K562 (cell line): ENCODE measurements around the gene HGS. TPM values are rescaled to one million over a fixed set of nuclear protein-coding genes. Genes with fewer than 3 reads are reported as not detected.

Experiments used
- BCL6 ChIP-seq: fragments of 250-450 bp; sonication (Bioruptor Pico); IDR thresholded peaks from 2 replicates; pipeline ENCODE4 v1.4.0; 2020
- CREB3 ChIP-seq: fragments of 450-650 bp; conservative IDR thresholded peaks from 2 replicates; pipeline ENCODE4 v1.6.1; 2016; ENCODE audit warnings: missing genetic modification characterization, low read depth, mild to moderate bottlenecking, missing compliant biosample characterization, moderate library complexity
- GTF2A2 ChIP-seq: IDR thresholded peaks from 2 replicates; pipeline ENCODE4 v1.6.1; 2016; ENCODE audit warnings: mild to moderate bottlenecking, missing genetic modification characterization, missing compliant biosample characterization
- NFXL1 ChIP-seq: fragments of 450-650 bp; formaldehyde crosslinking; IDR thresholded peaks from 2 replicates; pipeline ENCODE4 v1.4.0; 2021; ENCODE audit warnings: mild to moderate bottlenecking
- POLR3G ChIP-seq: IDR thresholded peaks from 2 replicates; pipeline ENCODE4 v1.6.1; 2011; ENCODE audit not compliant: insufficient read length, insufficient replicate concordance; ENCODE audit errors: extremely low read depth
- PTRF ChIP-seq: fragments of 450-650 bp; IDR thresholded peaks from 2 replicates; pipeline ENCODE4 v1.6.1; 2016; ENCODE audit warnings: mild to moderate bottlenecking, missing genetic modification characterization, missing compliant biosample characterization
- RBM34 ChIP-seq: fragments of 200-400 bp; formaldehyde crosslinking; IDR thresholded peaks from 2 replicates; pipeline ENCODE4 v1.6.1; 2018; ENCODE audit warnings: low read length, borderline replicate concordance; ENCODE audit not compliant: insufficient read depth
- SAFB2 ChIP-seq: fragments of 200-400 bp; formaldehyde crosslinking; IDR thresholded peaks from 2 replicates; pipeline ENCODE4 v1.6.1; 2018; ENCODE audit warnings: borderline replicate concordance, low read length, low read depth, moderate library complexity; ENCODE audit not compliant: severe bottlenecking
- SFPQ ChIP-seq: fragments of 200-400 bp; formaldehyde crosslinking; IDR thresholded peaks from 2 replicates; pipeline ENCODE4 v1.6.1; 2017; ENCODE audit warnings: mild to moderate bottlenecking, low read depth, low read length, moderate library complexity
- TRIM25 ChIP-seq: fragments of 450-650 bp; IDR thresholded peaks from 2 replicates; pipeline ENCODE4 v1.7.0; 2016; ENCODE audit warnings: borderline replicate concordance
- XRCC4 ChIP-seq: IDR thresholded peaks from one replicate; pipeline ENCODE4 v1.6.1; 2011; ENCODE audit not compliant: insufficient read depth, insufficient read length; ENCODE audit errors: extremely low read depth
- ZFP91 ChIP-seq: sonication (generic); formaldehyde crosslinking; IDR thresholded peaks from 2 replicates; pipeline ENCODE4 v1.8.0; 2022; ENCODE audit warnings: mild to moderate bottlenecking, missing genetic modification reagents
- ZNF124 ChIP-seq: sonication (generic); formaldehyde crosslinking; IDR thresholded peaks from 2 replicates; pipeline ENCODE4 v1.8.1; 2022; ENCODE audit warnings: missing genetic modification reagents
- ZNF408 ChIP-seq: fragments of 250-450 bp; sonication (Bioruptor Pico); IDR thresholded peaks from 2 replicates; pipeline ENCODE4 v1.4.0; 2020; ENCODE audit warnings: low read depth, mild to moderate bottlenecking, moderate library complexity
- ZNF551 ChIP-seq: fragments of 250-450 bp; sonication (Bioruptor Pico); IDR thresholded peaks from 2 replicates; pipeline ENCODE4 v1.5.0; 2021; ENCODE audit warnings: mild to moderate bottlenecking, moderate library complexity
- ZNF655 ChIP-seq: fragments of 250-450 bp; sonication (Bioruptor Pico); IDR thresholded peaks from 2 replicates; pipeline ENCODE4 v1.5.0; 2021
- polyA plus RNA-seq, 8 experiments: library from polyadenylated mRNA; depleted of rRNA in 4 of 8; stranded (reverse) in 5 of 8; unstranded in 3 of 8; fragments of >200 nt; fragmentation: Nextera tagmentation in 2 of 8; fragmentation: Illumina TruSeq in 1 of 8; extraction: Ambion mirVana in 2 of 8; extraction: Trizol in 1 of 8; gene quantifications; 2 replicates each; pipeline versions ENCODE4 v1.2.1 to v1.2.3, GENCODE V29; 2011 to 2014; ENCODE audit warnings: inconsistent platforms in 1 of 8, missing spikeins in 1 of 8
- total RNA-seq, 7 experiments: library from RNA; depleted of rRNA in 6 of 7; stranded (reverse); fragments of >200 nt in 6 of 7; fragmentation: Illumina TruSeq in 2 of 7; extraction: Trizol in 2 of 7; gene quantifications; 2 replicates each; pipeline versions ENCODE4 v1.2.1 to v1.2.3, GENCODE V29; 2011 to 2021; ENCODE audit warnings: low replicate concordance in 1 of 7

Gene HGS
- total and polyA plus RNA-seq, 9 of the 15 experiments (the other 6 are each of a cell fraction or from before 2014, with no cell fraction given) = 3.9 to 176 (median 77.1) TPM

GRCh38 chr17:81683584-81684441 is at the start of gene HGS, which contains the start of gene ARL16 (continued):
- no peak for TF ChIP-seq ZNF408 (CRISPR knock-in tag)
- no peak for TF ChIP-seq ZFP91 (CRISPR knock-in tag)
- no peak for TF ChIP-seq GTF2A2
- no peak for TF ChIP-seq ZNF551
- no peak for TF ChIP-seq CREB3
- TF ChIP-seq POLR3G = no peak
- no peak for TF ChIP-seq RBM34
- no peak for TF ChIP-seq ZNF655 (CRISPR knock-in tag)
- no peak for TF ChIP-seq SAFB2
- TF ChIP-seq BCL6 (CRISPR knock-in tag) = no peak
- TF ChIP-seq PTRF (tag) = no peak
- TF ChIP-seq TRIM25 = no peak
- TF ChIP-seq XRCC4 = no peak
- no peak for TF ChIP-seq NFXL1 (CRISPR knock-in tag)
- no peak for TF ChIP-seq SFPQ
- TF ChIP-seq ZNF124 (CRISPR knock-in tag) = no peak
